ENCODE data around the gene TDRD1.

Gene TDRD1

GRCh38 chr10:114173921-114174694 is 5.0 kb upstream of the TDRD1 start, which contains the start of gene CCDC186:
CCDC186 (minus strand) TSS chr10:114174203; CDS start chr10:114163268, 10,935 bp downstream.
- H4K8ac ChIP-seq (ENCODE audit: low read depth, low read length), result peak within 1 kb of the TSS; percentile 91
- H3K4me3 ChIP-seq (ENCODE audit: low read depth, low read length), result peak within 1 kb of the TSS; percentile 94
- H2BK12ac ChIP-seq (ENCODE audit: low read length), result peak within 1 kb of the TSS; percentile 63
- H3K27me3 ChIP-seq (ENCODE audit: insufficient read depth, low read length), result no peaks in the 10 kb centered on the region
- peak within 1 kb of the TSS; percentile 92 for H3K9ac ChIP-seq (ENCODE audit: low read length)
- peak within 1 kb of the TSS; percentile 98 for H3K18ac ChIP-seq (ENCODE audit: low read length)
- H3K36me3 ChIP-seq (ENCODE audit: control insufficient read depth in 1 of 2, insufficient read depth in 2 of 2, low read length in 2 of 2), result peaks cover 0 to 5% of the 10 kb centered on the region in 2 experiments
- peak within 1 kb of the TSS; percentile 93 for H2BK120ac ChIP-seq (ENCODE audit: insufficient read depth, low read length, poor library complexity)
- peaks cover 5% of the 10 kb centered on the region for H3K79me1 ChIP-seq (ENCODE audit: low read length)
- DNase-seq, result peak; percentile 98 to 99
- peak within 1 kb of the TSS; percentile 96 for H3K4ac ChIP-seq (ENCODE audit: low read depth, low read length)
- peak within 1 kb of the TSS; percentile 58 for H2AK5ac ChIP-seq (ENCODE audit: low read length)
- no peaks in the 10 kb centered on the region for H3K9me3 ChIP-seq (ENCODE audit: insufficient read depth, low read depth, low read length)
- peak within 1 kb of the TSS; percentile 66 for H3K4me2 ChIP-seq (ENCODE audit: low read length)
- no CpG with 5 or more reads among the region's 49 CpGs for WGBS (ENCODE audit: extremely low coverage, insufficient coverage, insufficient read length)
- H3K4me1 ChIP-seq (ENCODE audit: control insufficient read depth in 1 of 2, insufficient read depth in 2 of 2, low read length in 2 of 2), result peaks cover 4% of the 10 kb centered on the region in 2 experiments
- H3K27ac ChIP-seq (ENCODE audit: low read depth, low read length), result peak within 1 kb of the TSS; percentile 84
- peak within 1 kb of the TSS; percentile 89 for H4K12ac ChIP-seq (ENCODE audit: low read depth, low read length)
- H3K23ac ChIP-seq (ENCODE audit: low read length), result no peak within 1 kb of the TSS
- H3K79me2 ChIP-seq (ENCODE audit: control insufficient read depth, insufficient read depth, low read length, poor library complexity), result peaks cover 11% of the 10 kb centered on the region
- H4K91ac ChIP-seq (ENCODE audit: low read depth, low read length), result peak within 1 kb of the TSS; percentile 96
- H2AFZ ChIP-seq (ENCODE audit: insufficient read depth, low read length, poor library complexity), result peak within 1 kb of the TSS; percentile 94
- H3K14ac ChIP-seq (ENCODE audit: low read length), result peak within 1 kb of the TSS; percentile 93
- peak within 1 kb of the TSS; percentile 84 for H2BK5ac ChIP-seq (ENCODE audit: low read depth, low read length, poor library complexity)

DNA sequence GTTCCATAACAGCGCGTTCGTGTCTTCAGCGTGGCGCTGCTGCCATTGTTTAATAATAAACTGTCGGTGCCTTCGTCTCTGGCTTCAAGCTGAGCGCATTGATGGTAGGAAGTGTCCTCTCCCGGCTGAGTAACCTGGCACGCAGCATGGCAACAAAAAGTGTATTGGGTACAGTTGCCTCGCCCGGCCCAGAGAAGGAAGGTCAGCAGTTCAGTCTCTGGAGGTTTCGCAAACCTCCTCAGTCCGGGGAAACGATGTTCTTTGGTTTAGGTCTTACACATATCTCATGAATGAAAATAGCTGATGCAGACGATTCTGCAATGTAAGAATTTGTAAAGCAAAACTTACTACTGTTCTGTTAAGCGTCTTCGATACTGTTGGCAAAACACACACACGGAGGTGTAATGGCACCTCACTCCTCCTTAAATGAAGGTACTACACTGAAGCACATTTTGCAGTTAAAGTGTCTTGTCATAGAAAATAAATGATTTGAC is 4.4 kb upstream of the TDRD1 start:
- Histone ChIP-seq H3K27ac (ENCODE audit: low read depth, low read length) (no peak overlapping the region), H3K18ac (ENCODE audit: low read length) (no peak overlapping the region), H3K4me2 (ENCODE audit: low read length) (peak overlapping the region; percentile 66), H2AFZ (ENCODE audit: insufficient read depth, low read length, poor library complexity) (peak overlapping the region; percentile 94), H3K14ac (ENCODE audit: low read length) (no peak overlapping the region), H4K91ac (ENCODE audit: low read depth, low read length) (no peak overlapping the region), H2BK12ac (ENCODE audit: low read length) (peak overlapping the region; percentile 63), H3K79me2 (ENCODE audit: control insufficient read depth, insufficient read depth, low read length, poor library complexity) (peaks cover 9% of the 10 kb centered on the region), H3K4me1 (ENCODE audit: control insufficient read depth in 1 of 2, insufficient read depth in 2 of 2, low read length in 2 of 2) (peaks cover 4% of the 10 kb centered on the region in 2 experiments), H2AK5ac (ENCODE audit: low read length) (no peak overlapping the region), H3K23ac (ENCODE audit: low read length) (no peak overlapping the region), H2BK120ac (ENCODE audit: insufficient read depth, low read length, poor library complexity) (no peak overlapping the region), H4K12ac (ENCODE audit: low read depth, low read length) (peak overlapping the region; percentile 22), H3K27me3 (ENCODE audit: insufficient read depth, low read length) (no peaks in the 10 kb centered on the region), H3K79me1 (ENCODE audit: low read length) (peaks cover 5% of the 10 kb centered on the region), H3K9me3 (ENCODE audit: insufficient read depth, low read depth, low read length) (no peaks in the 10 kb centered on the region), H3K4ac (ENCODE audit: low read depth, low read length) (no peak overlapping the region), H3K36me3 (ENCODE audit: control insufficient read depth in 1 of 2, insufficient read depth in 2 of 2, low read length in 2 of 2) (peaks cover 0 to 2% of the 10 kb centered on the region in 2 experiments), H4K8ac (ENCODE audit: low read depth, low read length) (peak overlapping the region; percentile 71), H2BK5ac (ENCODE audit: low read depth, low read length, poor library complexity) (no peak overlapping the region), H3K9ac (ENCODE audit: low read length) (no peak overlapping the region), H3K4me3 (ENCODE audit: low read depth, low read length) (peak overlapping the region; percentile 67)
- no CpG with 5 or more reads among the region's 19 CpGs for WGBS (ENCODE audit: extremely low coverage, insufficient coverage, insufficient read length)
- DNase-seq, result peak in 1 of 2 donors; percentile 41

GRCh38 chr10:114175667-114176066 is 3.5 kb upstream of the TDRD1 start:
- Histone ChIP-seq H3K4me1 (ENCODE audit: control insufficient read depth in 1 of 2, insufficient read depth in 2 of 2, low read length in 2 of 2) (peaks cover 4% of the 10 kb centered on the region in 2 experiments), H3K4me2 (ENCODE audit: low read length) (no peak overlapping the region), H3K23ac (ENCODE audit: low read length) (no peak overlapping the region), H3K18ac (ENCODE audit: low read length) (no peak overlapping the region), H2BK5ac (ENCODE audit: low read depth, low read length, poor library complexity) (no peak overlapping the region), H3K27ac (ENCODE audit: low read depth, low read length) (no peak overlapping the region), H2AFZ (ENCODE audit: insufficient read depth, low read length, poor library complexity) (no peak overlapping the region), H3K27me3 (ENCODE audit: insufficient read depth, low read length) (no peaks in the 10 kb centered on the region), H3K79me2 (ENCODE audit: control insufficient read depth, insufficient read depth, low read length, poor library complexity) (peaks cover 6% of the 10 kb centered on the region), H3K9ac (ENCODE audit: low read length) (no peak overlapping the region), H4K12ac (ENCODE audit: low read depth, low read length) (no peak overlapping the region), H3K79me1 (ENCODE audit: low read length) (peaks cover 5% of the 10 kb centered on the region), H3K4ac (ENCODE audit: low read depth, low read length) (no peak overlapping the region), H3K36me3 (ENCODE audit: control insufficient read depth in 1 of 2, insufficient read depth in 2 of 2, low read length in 2 of 2) (no peaks in the 10 kb centered on the region), H2BK12ac (ENCODE audit: low read length) (no peak overlapping the region), H4K8ac (ENCODE audit: low read depth, low read length) (no peak overlapping the region), H2BK120ac (ENCODE audit: insufficient read depth, low read length, poor library complexity) (no peak overlapping the region), H4K91ac (ENCODE audit: low read depth, low read length) (no peak overlapping the region), H3K14ac (ENCODE audit: low read length) (no peak overlapping the region), H3K4me3 (ENCODE audit: low read depth, low read length) (no peak overlapping the region), H2AK5ac (ENCODE audit: low read length) (no peak overlapping the region), H3K9me3 (ENCODE audit: insufficient read depth, low read depth, low read length) (no peaks in the 10 kb centered on the region)
- no peak for DNase-seq
- WGBS (ENCODE audit: extremely low coverage, insufficient coverage, insufficient read length), result no CpG with 5 or more reads among the region's 1 CpG

DNA sequence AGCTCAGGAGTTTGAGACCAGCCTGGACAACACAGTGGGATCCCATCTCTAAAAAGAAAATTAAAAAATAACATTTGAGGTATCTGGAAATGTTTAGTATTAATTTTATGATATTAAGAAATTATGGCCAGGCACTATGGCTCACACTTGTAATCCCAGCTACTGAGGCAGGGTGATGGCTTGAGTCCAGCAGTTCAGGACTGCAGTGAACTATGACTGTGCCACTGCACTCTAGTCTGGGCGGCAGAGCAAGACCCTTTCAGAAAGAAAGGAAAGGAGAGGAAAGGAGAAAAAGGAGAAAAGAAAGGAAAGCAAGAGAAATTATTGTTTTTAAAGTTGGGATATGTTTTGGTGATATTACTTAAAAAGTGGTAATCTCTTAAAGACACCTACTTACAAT is 2.6 kb upstream of the TDRD1 start:
- H3K4me2 ChIP-seq (ENCODE audit: low read length), result no peak overlapping the region
- H2AFZ ChIP-seq (ENCODE audit: insufficient read depth, low read length, poor library complexity), result no peak overlapping the region
- H2BK5ac ChIP-seq (ENCODE audit: low read depth, low read length, poor library complexity), result no peak overlapping the region
- no peak overlapping the region for H3K23ac ChIP-seq (ENCODE audit: low read length)
- DNase-seq, result no peak
- no peak overlapping the region for H3K4ac ChIP-seq (ENCODE audit: low read depth, low read length)
- no peak overlapping the region for H4K91ac ChIP-seq (ENCODE audit: low read depth, low read length)
- H3K18ac ChIP-seq (ENCODE audit: low read length), result no peak overlapping the region
- no peak overlapping the region for H2AK5ac ChIP-seq (ENCODE audit: low read length)
- no peak overlapping the region for H2BK12ac ChIP-seq (ENCODE audit: low read length)
- H3K9ac ChIP-seq (ENCODE audit: low read length), result no peak overlapping the region
- H3K27ac ChIP-seq (ENCODE audit: low read depth, low read length), result no peak overlapping the region
- no peak overlapping the region for H4K8ac ChIP-seq (ENCODE audit: low read depth, low read length)
- H3K9me3 ChIP-seq (ENCODE audit: insufficient read depth, low read depth, low read length), result no peaks in the 10 kb centered on the region
- H3K14ac ChIP-seq (ENCODE audit: low read length), result no peak overlapping the region
- WGBS (ENCODE audit: extremely low coverage, insufficient coverage, insufficient read length), result no CpG with 5 or more reads among the region's 1 CpG
- no peaks in the 10 kb centered on the region for H3K36me3 ChIP-seq (ENCODE audit: control insufficient read depth in 1 of 2, insufficient read depth in 2 of 2, low read length in 2 of 2)
- H4K12ac ChIP-seq (ENCODE audit: low read depth, low read length), result no peak overlapping the region
- peaks cover 4% of the 10 kb centered on the region in 2 experiments for H3K4me1 ChIP-seq (ENCODE audit: control insufficient read depth in 1 of 2, insufficient read depth in 2 of 2, low read length in 2 of 2)
- no peak overlapping the region for H3K4me3 ChIP-seq (ENCODE audit: low read depth, low read length)
- no peaks in the 10 kb centered on the region for H3K27me3 ChIP-seq (ENCODE audit: insufficient read depth, low read length)
- no peak overlapping the region for H2BK120ac ChIP-seq (ENCODE audit: insufficient read depth, low read length, poor library complexity)
- peaks cover 6% of the 10 kb centered on the region for H3K79me2 ChIP-seq (ENCODE audit: control insufficient read depth, insufficient read depth, low read length, poor library complexity)
- peaks cover 5% of the 10 kb centered on the region for H3K79me1 ChIP-seq (ENCODE audit: low read length)
